GOT3 (cell line): ENCODE results near the gene OSGEPL1.
"Not testable (repeated sequence)": the region's sequence is repeated elsewhere in the genome, so short reads cannot be mapped to it uniquely, and the experiment has no call there.

Source experiments
- DNase-seq: peaks from one replicate; lab custom pipeline; 2025; ENCODE audit warnings: mixed read lengths; lab: John Stamatoyannopoulos, UW

The OSGEPL1 gene

GRCh38 chr2:189762551-189763298 lies at the start of gene OSGEPL1:
OSGEPL1 (minus strand) TSS chr2:189762792; CDS start chr2:189761640, 1,152 bp downstream.
- DNase-seq = peak; percentile 50

GRCh38 chr2:189803431-189803830 lies 40.8 kb upstream of the OSGEPL1 start:
- no peak for DNase-seq

- no peak for DNase-seq
Observed at GRCh38 chr2:189802396-189802912, 39.9 kb upstream of the OSGEPL1 start.

GRCh38 chr2:189799531-189799930 lies 36.9 kb upstream of the OSGEPL1 start:
- peak; percentile 91 for DNase-seq

- no peak for DNase-seq
Observed at GRCh38 chr2:189799030-189799331, 36.4 kb upstream of the OSGEPL1 start.

GRCh38 chr2:189798312-189799029 lies 35.9 kb upstream of the OSGEPL1 start:
- no peak for DNase-seq

- no peak for DNase-seq
Observed at GRCh38 chr2:189797902-189798301, 35.3 kb upstream of the OSGEPL1 start.

GRCh38 chr2:189794310-189794709 lies 31.7 kb upstream of the OSGEPL1 start:
- DNase-seq = no peak

- DNase-seq = no peak
Observed at GRCh38 chr2:189791338-189792042, 28.9 kb upstream of the OSGEPL1 start.

- DNase-seq = peak; percentile 89
Observed at GRCh38 chr2:189783927-189784867, 21.6 kb upstream of the OSGEPL1 start, which contains the start of the genes ORMDL1 and PMS1. ORMDL1 (minus strand) TSS chr2:189784339; CDS start chr2:189782595, 1,744 bp downstream. PMS1 (plus strand) TSS chr2:189784450; CDS start chr2:189791810, 7,360 bp downstream.

GRCh38 chr2:189783451-189783926 lies 20.9 kb upstream of the OSGEPL1 start:
- no peak for DNase-seq

- DNase-seq = no peak
Observed at GRCh38 chr2:189782221-189782671, 19.7 kb upstream of the OSGEPL1 start.

GRCh38 chr2:189772212-189772611 lies 9.6 kb upstream of the OSGEPL1 start:
- no peak for DNase-seq

GRCh38 chr2:189770590-189771322 lies 8.2 kb upstream of the OSGEPL1 start:
- DNase-seq = no peak

GRCh38 chr2:189763908-189764661 lies 1.5 kb upstream of the OSGEPL1 start:
- DNase-seq = no peak

- no peak for DNase-seq
Observed at GRCh38 chr2:189762229-189762550, 402 bp downstream of the OSGEPL1 start.

GRCh38 chr2:189760154-189760553 lies 2.4 kb downstream of the OSGEPL1 start:
- DNase-seq = not testable (repeated sequence)

- no peak for DNase-seq
Observed at GRCh38 chr2:189756311-189756952, 6.2 kb downstream of the OSGEPL1 start.

- no peak for DNase-seq
Observed at GRCh38 chr2:189751080-189751658, 11.4 kb downstream of the OSGEPL1 start.
